CD14-positive monocyte (primary cell): ENCODE data around the gene SUZ12. TPM values are rescaled to one million over a fixed set of nuclear protein-coding genes. Genes with fewer than 3 reads are reported as not detected.
"Not testable (repeated sequence)": the region's sequence is repeated elsewhere in the genome, so short reads cannot be mapped to it uniquely, and the experiment has no call there.

Source experiments
- DNase-seq, 3 donors: peaks; one replicate each; pipeline ENCODE4 v3.0.0-alpha.2; 2011 to 2022
- H2AFZ ChIP-seq: 2 replicates; pipeline ENCODE4 v1.6.0; 2012; ENCODE audit warnings: mild to moderate bottlenecking, low read depth, low read length, inconsistent platforms; ENCODE audit not compliant: insufficient read depth, poor library complexity, severe bottlenecking
- H3K27ac ChIP-seq, 2 donors: 1 replicate in 1 of 2; 2 replicates in 1 of 2; pipeline ENCODE4 v1.5.1; 2012 to 2013; ENCODE audit warnings: low read length in 2 of 2, control low read depth in 1 of 2, inconsistent platforms in 1 of 2, low read depth in 1 of 2, mild to moderate bottlenecking in 1 of 2
- H3K27me3 ChIP-seq, 2 donors: one replicate each; pipeline versions ENCODE4 v1.6.0 to v1.6.1; 2011 to 2013; ENCODE audit warnings: low read length in 2 of 2; ENCODE audit not compliant: control insufficient read depth in 2 of 2, insufficient read depth in 2 of 2
- H3K36me3 ChIP-seq, 2 donors: replicated peaks in 1 of 2; 1 replicate in 1 of 2; 2 replicates in 1 of 2; pipeline versions ENCODE4 v1.5.1 to v1.6.1; 2012 to 2013; ENCODE audit warnings: low read length in 2 of 2, control low read depth in 1 of 2, inconsistent platforms in 1 of 2, mild to moderate bottlenecking in 1 of 2; ENCODE audit not compliant: insufficient read depth in 2 of 2, control insufficient read depth in 1 of 2
- H3K4me1 ChIP-seq, 2 donors: 1 replicate in 1 of 2; 2 replicates in 1 of 2; pipeline versions ENCODE4 v1.5.1 to v1.6.1; 2012 to 2013; ENCODE audit warnings: low read length in 2 of 2, control low read depth in 1 of 2, inconsistent platforms in 1 of 2, mild to moderate bottlenecking in 1 of 2, moderate library complexity in 1 of 2; ENCODE audit not compliant: insufficient read depth in 2 of 2, control insufficient read depth in 1 of 2
- H3K4me2 ChIP-seq: replicated peaks from 2 replicates; pipeline ENCODE3; 2012; ENCODE audit warnings: low read length, moderate library complexity, mild to moderate bottlenecking; ENCODE audit not compliant: poor library complexity, severe bottlenecking; ENCODE audit errors: extremely low read depth
- H3K4me3 ChIP-seq, 3 experiments: fragments of 200-600 bp in 1 of 3; sonication (generic) in 1 of 3; replicated peaks in 1 of 3; 1 replicate in 2 of 3; 2 replicates in 1 of 3; pipeline ENCODE4 v1.5.1; 2011 to 2013; ENCODE audit warnings: low read length in 3 of 3, mild to moderate bottlenecking in 3 of 3, control low read depth in 2 of 3, low read depth in 2 of 3, inconsistent platforms in 1 of 3, moderate library complexity in 1 of 3
- H3K79me2 ChIP-seq: 2 replicates; pipeline ENCODE4 v1.6.0; 2012; ENCODE audit warnings: mild to moderate bottlenecking, control low read depth, inconsistent platforms, low read length, moderate library complexity; ENCODE audit not compliant: insufficient read depth
- H3K9ac ChIP-seq: 2 replicates; pipeline ENCODE4 v1.6.0; 2017; ENCODE audit warnings: low read length, mild to moderate bottlenecking; ENCODE audit not compliant: insufficient read depth, poor library complexity, severe bottlenecking
- H3K9me3 ChIP-seq, 2 donors: replicated peaks in 1 of 2; 1 replicate in 1 of 2; 2 replicates in 1 of 2; pipeline versions ENCODE4 v1.5.1 to v1.6.1; 2012 to 2013; ENCODE audit warnings: low read length in 2 of 2, control low read depth in 1 of 2; ENCODE audit not compliant: control insufficient read depth in 1 of 2, insufficient read depth in 1 of 2
- H4K20me1 ChIP-seq: 2 replicates; pipeline ENCODE4 v1.6.0; 2012; ENCODE audit warnings: mild to moderate bottlenecking, low read length, control low read depth, moderate library complexity; ENCODE audit not compliant: insufficient read depth
- H3K27ac Mint-ChIP-seq, 7 donors: one replicate each; pipeline ENCODE4 v1.8.0; 2020; ENCODE audit warnings: mild to moderate bottlenecking in 7 of 7, mixed read lengths in 7 of 7, moderate library complexity in 6 of 7, inconsistent platforms in 2 of 7
- H3K27me3 Mint-ChIP-seq, 3 donors: one replicate each; pipeline ENCODE4 v1.8.0; 2021 to 2022; ENCODE audit warnings: low read depth in 3 of 3, mild to moderate bottlenecking in 3 of 3, mixed read lengths in 3 of 3, moderate library complexity in 3 of 3, inconsistent platforms in 1 of 3
- H3K36me3 Mint-ChIP-seq, 2 donors: one replicate each; pipeline ENCODE4 v1.8.0; 2020; ENCODE audit warnings: mixed read lengths in 2 of 2, inconsistent platforms in 1 of 2, mild to moderate bottlenecking in 1 of 2
- H3K4me1 Mint-ChIP-seq: one replicate; pipeline ENCODE4 v1.8.0; 2020; ENCODE audit warnings: mild to moderate bottlenecking, mixed read lengths
- H3K4me3 Mint-ChIP-seq, 2 donors: one replicate each; pipeline ENCODE4 v1.8.0; 2020; ENCODE audit warnings: mild to moderate bottlenecking in 2 of 2, mixed read lengths in 2 of 2, moderate library complexity in 1 of 2
- H3K9me3 Mint-ChIP-seq, 7 donors: one replicate each; pipeline ENCODE4 v1.8.0; 2020 to 2022; ENCODE audit warnings: mixed read lengths in 7 of 7, mild to moderate bottlenecking in 6 of 7, moderate library complexity in 6 of 7, inconsistent platforms in 2 of 7
- CTCF ChIP-seq: fragments of 200-600 bp; IDR thresholded peaks from one replicate; pipeline ENCODE4 v1.8.0; 2022; ENCODE audit warnings: antibody characterized with exemption, mild to moderate bottlenecking
- WGBS: methylation state at CpG from one replicate; pipeline ENCODE4 v1.1.5; 2013; ENCODE audit warnings: missing lambda C conversion rate; ENCODE audit not compliant: insufficient coverage; 5-methylcytosine and 5-hydroxymethylcytosine counted together
- intact Hi-C, 2 donors: fragments of 100-400 bp; cut with micrococcal nuclease; formaldehyde crosslinking; loops; one replicate each; pipeline versions ENCODE4 v1.15.0 to v1.15.1; 2023
- polyA plus RNA-seq, 3 donors: library from polyadenylated mRNA; depleted of rRNA in 1 of 3; unstranded in 2 of 3; stranded (reverse) in 1 of 3; fragments of 300-500 nt in 2 of 3; fragments of >200 nt in 1 of 3; fragmentation: Illumina TruSeq in 2 of 3; gene quantifications; 1 replicate in 2 of 3; 2 replicates in 1 of 3; pipeline ENCODE4 v1.2.3, GENCODE V29; 2012 to 2021

SUZ12 gene
- polyA plus RNA-seq, 3 donors = 6.3 to 9.9 (median 7.9) TPM

GRCh38 chr17:32020943-32021614 is 84.3 kb downstream of the SUZ12 start:
- WGBS = 97% methylated on average over 13 of the region's 16 CpGs
- Mint-ChIP-seq H3K4me1 (peaks cover 12% of the 10 kb centered on the region), H3K4me3 (no peak overlapping the region), H3K27me3 (peaks cover 0 to 2% (median 1%) of the 10 kb centered on the region in 3 donors), H3K9me3 (no peaks in the 10 kb centered on the region), H3K36me3 (peaks cover 42 to 59% of the 10 kb centered on the region in 2 donors), H3K27ac (peak overlapping the region in 1 of 7 donors; percentile 6)
- H3K27me3 ChIP-seq = no peaks in the 10 kb centered on the region
- no peak overlapping the region for H3K9ac ChIP-seq
- H2AFZ ChIP-seq = no peak overlapping the region
- DNase-seq = no peak
- H3K4me2 ChIP-seq = no peak overlapping the region
- H3K4me3 ChIP-seq = no peak overlapping the region
- intact Hi-C loops = no loop called here
- TF ChIP-seq CTCF = no peak
- peaks cover 27% of the 10 kb centered on the region for H4K20me1 ChIP-seq
- H3K27ac ChIP-seq = no peak overlapping the region
- H3K36me3 ChIP-seq = peaks cover 26 to 54% of the 10 kb centered on the region in 2 donors
- H3K79me2 ChIP-seq = peaks cover 45% of the 10 kb centered on the region
- H3K9me3 ChIP-seq = no peaks in the 10 kb centered on the region
- peaks cover 9 to 11% of the 10 kb centered on the region in 2 donors for H3K4me1 ChIP-seq

DNA sequence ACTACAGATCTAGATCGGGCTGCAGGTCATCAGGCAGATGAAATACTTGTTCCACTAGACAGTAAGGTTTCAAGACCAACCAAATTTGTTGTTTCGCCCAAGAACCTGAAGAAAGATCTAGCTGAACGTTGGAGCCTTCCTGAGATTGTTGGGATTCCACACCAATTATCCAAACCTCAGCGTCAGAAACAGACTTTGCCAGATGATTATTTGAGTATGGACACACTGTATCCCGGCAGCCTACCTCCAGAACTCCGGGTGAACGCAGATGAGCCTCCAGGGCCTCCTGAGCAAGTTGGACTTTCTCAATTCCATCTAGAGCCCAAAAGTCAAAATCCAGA is 84.8 kb downstream of the SUZ12 start:
- DNase-seq = no peak
- Histone ChIP-seq H3K4me1 (peaks cover 4 to 6% of the 10 kb centered on the region in 2 donors), H3K79me2 (peaks cover 42% of the 10 kb centered on the region), H3K9me3 (no peaks in the 10 kb centered on the region), H3K27ac (no peak overlapping the region), H4K20me1 (peaks cover 22% of the 10 kb centered on the region), H3K4me3 (no peak overlapping the region), H3K9ac (no peak overlapping the region), H3K36me3 (peaks cover 26 to 58% of the 10 kb centered on the region in 2 donors), H3K27me3 (no peaks in the 10 kb centered on the region), H2AFZ (no peak overlapping the region), H3K4me2 (no peak overlapping the region)
- no peak for TF ChIP-seq CTCF
- Mint-ChIP-seq H3K4me3 (no peak overlapping the region), H3K36me3 (peaks cover 44 to 63% of the 10 kb centered on the region in 2 donors), H3K27me3 (peaks cover 0 to 2% (median 1%) of the 10 kb centered on the region in 3 donors), H3K27ac (peak overlapping the region in 1 of 7 donors; percentile 6), H3K4me1 (peaks cover 7% of the 10 kb centered on the region), H3K9me3 (no peaks in the 10 kb centered on the region)
- 96% methylated on average over 3 of the region's 7 CpGs for WGBS
- intact Hi-C loops = no loop called here

- 100% methylated on average over 2 of the region's 5 CpGs for WGBS
- peaks cover 15% of the 10 kb centered on the region for H4K20me1 ChIP-seq
- intact Hi-C loops, H3K4me3 Mint-ChIP-seq, H3K4me2 ChIP-seq, H3K27me3 Mint-ChIP-seq, H3K4me1 Mint-ChIP-seq, H2AFZ ChIP-seq, H3K4me3 ChIP-seq, H3K9me3 ChIP-seq, H3K9me3 Mint-ChIP-seq, H3K27ac Mint-ChIP-seq, H3K4me1 ChIP-seq, H3K27ac ChIP-seq, H3K9ac ChIP-seq, H3K27me3 ChIP-seq, DNase-seq: not testable (repeated sequence)
- peaks cover 45 to 62% of the 10 kb centered on the region in 2 donors for H3K36me3 Mint-ChIP-seq
- peaks cover 29 to 57% of the 10 kb centered on the region in 2 donors for H3K36me3 ChIP-seq
- H3K79me2 ChIP-seq = peaks cover 32% of the 10 kb centered on the region
Measured at GRCh38 chr17:32022554-32022953, 85.7 kb downstream of the SUZ12 start.
